ENCODE results near the gene MYMK.

MYMK gene

GRCh38 chr9:133477992-133478850 lies 46.5 kb downstream of the MYMK start:
- peak in 1 of 2 experiments; percentile 32 for DNase-seq

DNA sequence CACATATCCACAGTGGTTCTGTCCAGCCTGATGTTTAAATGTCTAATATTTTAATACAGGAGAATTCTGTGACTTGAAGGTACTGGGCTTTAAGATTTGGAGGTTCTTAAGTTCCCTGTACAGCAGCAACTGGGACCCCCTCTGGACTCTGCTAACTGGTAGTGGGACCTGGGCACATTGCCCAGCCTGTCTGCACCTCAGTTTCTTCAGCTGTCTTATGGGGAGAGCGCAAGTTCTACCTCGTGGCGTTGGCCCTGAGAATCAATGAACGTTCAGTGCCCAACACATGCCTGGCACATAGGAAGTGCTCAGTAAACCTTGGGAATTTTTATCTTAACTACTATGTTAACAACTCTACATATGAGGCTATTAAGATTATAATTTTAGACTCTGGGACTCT lies 47.3 kb downstream of the MYMK start:
- DNase-seq = no peak

DNA sequence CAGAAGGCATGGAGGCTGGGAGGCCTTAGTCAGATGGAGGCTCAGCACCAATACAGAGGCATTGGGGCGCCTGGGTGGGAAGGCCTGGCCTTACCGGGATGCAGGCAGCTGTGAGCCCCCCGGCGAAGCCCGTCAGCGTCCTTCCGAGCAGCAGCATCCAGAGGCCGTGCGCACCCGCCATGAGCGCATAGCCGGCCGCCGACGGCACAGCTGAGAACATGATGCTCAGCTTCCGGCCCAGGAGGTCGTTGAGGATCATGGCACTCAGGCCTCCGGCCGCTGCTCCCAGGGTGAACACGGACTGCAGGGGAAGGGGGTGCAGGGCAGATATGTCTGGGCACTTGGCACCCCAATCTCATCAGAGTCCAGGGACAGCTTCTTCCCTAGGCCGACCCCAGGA lies 47.8 kb downstream of the MYMK start:
- DNase-seq = no peak

DNA sequence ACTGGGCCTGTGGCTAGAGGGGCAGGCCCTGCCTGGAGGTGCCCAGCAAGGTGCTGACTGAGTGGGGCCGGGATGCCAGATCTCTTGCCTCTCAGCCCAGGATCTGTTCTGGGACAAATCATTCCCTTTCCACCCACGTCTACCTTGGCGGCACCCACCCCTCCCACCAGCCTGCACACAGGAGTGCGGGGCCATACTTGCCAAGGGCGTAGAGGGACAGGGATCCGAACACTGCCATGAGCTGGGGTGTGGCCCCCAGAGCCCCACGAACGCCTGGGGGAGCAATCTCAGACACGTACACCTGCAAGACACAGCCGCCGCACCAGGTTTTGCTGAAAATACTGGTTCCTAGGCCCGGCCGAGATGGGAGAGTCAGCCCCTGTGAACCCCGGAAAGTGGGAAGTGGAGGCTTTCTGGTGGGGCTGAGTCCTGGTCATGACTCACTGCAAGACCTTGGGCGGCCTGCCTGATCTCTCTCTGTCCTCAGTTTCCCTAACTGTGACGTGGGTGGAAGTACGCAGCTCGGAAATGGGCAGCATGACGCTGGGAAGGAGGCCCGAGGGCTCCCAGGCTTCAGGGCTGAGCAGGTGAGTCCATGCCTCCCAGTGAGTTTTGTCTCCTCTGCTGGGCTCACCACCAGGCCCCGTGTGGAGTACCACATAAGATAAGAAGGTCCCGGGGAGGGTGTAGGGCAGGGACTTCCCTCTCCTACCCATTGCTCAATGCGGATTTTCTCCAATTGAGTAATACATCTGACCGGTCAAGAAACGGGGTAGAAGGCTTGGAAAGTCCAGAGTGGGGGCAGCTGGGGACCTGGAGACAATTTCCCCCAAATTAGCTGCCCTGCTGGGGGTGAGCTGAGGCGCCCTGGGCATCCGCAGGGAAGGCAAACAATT lies 48.5 kb downstream of the MYMK start:
- no peak for DNase-seq

- no peak for DNase-seq
Observed at GRCh38 chr9:133475292-133476012, 49.3 kb downstream of the MYMK start.

DNA sequence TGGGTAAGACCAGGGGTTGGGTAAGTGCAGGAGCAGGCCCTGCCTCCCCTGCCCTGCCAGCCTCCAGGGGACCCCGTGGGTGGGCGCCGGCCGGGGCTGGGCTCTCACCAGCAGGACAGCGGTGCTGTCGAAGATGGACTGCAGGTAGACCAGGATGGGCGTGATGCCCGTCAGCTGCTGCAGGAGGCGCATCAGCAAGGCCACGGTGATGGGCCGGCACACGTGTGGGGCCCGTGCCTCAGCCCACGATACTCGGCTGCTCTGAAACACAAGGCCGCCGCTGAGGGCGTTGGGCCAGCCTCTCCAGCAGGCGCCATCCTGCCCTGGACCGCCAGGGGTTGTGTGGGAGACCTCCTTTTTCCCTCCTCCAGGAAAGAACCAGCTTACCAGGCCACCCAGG lies 49.9 kb downstream of the MYMK start:
- DNase-seq = no peak

DNA sequence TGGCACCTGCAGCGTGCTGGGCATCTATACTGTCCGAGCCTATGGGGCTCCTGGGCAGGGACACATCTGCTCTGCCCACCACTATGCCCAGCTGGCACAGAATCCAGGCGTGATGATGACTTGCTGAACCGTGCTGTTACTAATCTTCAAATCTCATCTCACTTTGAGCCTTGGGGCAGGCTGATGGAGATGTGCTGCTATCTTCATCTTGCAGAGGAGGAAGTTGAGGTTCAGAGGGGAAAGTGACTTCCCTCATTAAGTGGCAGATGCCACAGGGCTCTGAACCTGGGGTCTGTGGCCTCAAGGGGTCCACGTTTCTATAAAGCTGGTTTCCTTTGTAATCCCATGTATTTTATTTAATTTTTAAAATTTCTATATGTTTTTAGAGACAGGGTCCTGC lies 50.5 kb downstream of the MYMK start:
- no peak for DNase-seq

DNA sequence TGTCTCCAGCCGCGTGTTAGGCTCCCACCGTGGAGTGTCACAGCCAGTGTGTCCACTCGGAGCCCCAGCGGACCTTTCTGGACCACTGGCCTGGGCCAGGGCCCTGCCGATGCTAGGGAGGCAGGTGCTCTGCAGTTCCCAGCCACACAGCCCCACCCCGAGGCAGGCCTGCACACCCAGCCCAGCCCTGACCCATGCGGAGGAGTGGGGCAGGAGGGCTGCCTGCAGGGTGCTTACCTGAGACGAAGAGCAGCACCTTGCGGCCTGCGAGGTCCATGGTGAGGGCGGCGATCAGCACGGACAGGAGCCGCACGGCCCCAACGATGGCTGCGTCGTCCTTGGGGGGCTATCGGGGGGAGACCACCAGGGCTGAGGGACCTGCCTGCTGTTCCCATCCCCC lies 51.0 kb downstream of the MYMK start:
- DNase-seq = no peak

DNA sequence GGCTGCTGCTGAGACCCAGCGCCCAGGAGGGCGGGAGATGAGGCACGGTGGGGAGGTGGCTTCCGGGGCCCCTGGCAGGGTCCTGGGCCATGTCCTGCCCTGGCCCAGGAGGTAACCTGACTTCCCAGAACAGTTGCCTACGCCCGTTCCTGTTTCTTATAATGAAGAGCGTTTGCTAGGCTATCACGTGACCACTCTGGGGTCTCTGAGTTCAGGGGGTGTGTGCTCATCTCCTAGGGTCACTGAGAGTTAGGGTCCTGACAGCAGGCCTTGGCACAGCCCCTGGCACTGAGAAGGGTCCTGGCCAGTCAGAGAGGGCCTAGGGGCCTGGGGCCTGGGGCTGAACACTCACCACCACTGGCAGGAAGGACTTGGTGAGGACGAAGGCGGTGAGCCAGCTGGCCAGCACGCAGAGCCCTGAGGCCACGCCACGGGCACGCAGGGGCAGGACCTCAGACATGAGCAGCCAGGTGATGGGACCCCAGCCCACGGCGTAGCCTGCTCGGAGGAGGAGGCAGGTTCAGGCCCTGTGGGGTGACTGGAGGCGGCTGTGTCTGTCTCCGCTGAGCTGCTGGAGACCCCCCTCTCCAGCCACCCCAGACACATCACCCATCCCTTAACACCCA lies 51.9 kb downstream of the MYMK start:
- DNase-seq = no peak

DNA sequence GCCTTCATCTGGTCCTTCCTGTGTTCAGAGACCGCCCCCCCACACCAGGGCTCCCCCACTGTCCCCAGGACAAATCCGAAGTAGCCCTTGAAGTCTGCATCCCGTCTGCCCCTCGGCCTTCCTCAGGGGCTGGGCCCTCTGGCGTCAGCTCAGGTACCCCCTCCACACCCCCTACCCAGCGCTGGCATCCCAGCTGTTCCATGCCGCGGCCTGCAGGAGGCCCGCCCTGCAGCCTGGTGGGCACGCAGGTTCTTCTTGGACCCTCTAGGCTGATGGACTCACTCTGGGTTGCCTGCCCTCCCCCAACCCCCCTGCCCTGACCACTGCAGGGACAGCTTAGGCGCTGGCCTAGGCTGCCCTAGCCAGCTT lies 52.5 kb downstream of the MYMK start:
- no peak for DNase-seq

DNA sequence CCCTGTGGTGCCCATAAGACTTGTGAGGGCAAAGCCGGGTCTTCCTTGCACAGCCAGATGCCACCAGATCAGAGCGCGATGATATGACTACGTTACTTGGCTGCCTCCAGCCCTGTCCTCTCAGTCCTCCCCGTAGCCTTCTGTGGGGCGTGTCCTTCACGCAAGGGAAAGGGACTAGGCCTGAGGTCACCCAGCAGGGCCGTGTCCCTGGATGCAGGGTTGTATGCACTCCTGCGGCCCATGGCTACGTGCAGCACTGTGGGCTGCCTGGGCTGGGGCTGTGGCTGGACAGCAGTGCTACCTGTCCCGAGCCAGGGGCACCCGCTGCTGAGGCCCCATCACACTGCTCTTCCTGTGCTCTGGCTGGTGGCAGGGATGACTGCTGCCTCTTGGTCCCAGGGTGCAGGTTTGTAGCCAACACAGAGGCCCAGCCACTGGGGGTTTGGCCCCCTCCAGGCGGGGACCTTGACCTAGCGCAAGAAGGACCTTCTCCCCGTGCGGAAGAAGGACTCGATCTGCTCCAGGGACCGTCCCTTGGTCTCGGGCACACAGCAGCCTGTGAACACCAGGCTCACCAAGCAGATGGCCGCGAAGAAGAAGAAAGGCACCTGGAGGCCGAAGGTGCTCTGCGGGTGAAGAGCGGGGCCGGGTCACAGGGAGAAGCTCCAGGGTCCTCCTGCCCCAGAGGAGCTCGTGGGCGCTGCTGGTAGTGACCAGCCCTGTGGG lies 53.0 kb downstream of the MYMK start:
- DNase-seq = no peak

DNA sequence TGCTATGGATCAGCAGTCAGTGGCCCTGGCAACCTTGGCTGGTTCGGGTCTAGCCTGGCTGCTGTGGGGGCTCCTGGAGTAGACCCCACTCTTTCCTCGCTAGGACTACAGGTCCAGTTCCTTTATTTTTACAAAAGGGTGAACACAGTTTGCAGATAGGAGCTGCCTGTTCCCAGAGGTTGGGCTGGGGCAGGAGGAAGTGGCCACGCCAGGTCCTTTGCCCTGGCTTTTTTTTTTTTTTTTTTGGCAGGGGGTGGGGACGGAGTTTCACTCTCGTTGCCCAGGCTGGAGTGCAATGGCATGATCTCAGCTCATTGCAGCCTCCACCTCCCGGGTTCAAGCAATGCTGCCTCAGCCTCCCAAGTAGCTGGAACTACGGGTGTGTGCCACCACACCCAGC lies 53.8 kb downstream of the MYMK start:
- no peak for DNase-seq

GRCh38 chr9:133470427-133470924 lies 54.3 kb downstream of the MYMK start:
- DNase-seq = no peak

- DNase-seq = no peak
Observed at GRCh38 chr9:133468777-133469421, 55.9 kb downstream of the MYMK start.

GRCh38 chr9:133468374-133468773 lies 56.4 kb downstream of the MYMK start:
- no peak for DNase-seq

- DNase-seq = no peak
Observed at GRCh38 chr9:133467101-133467500, 57.7 kb downstream of the MYMK start.

DNA sequence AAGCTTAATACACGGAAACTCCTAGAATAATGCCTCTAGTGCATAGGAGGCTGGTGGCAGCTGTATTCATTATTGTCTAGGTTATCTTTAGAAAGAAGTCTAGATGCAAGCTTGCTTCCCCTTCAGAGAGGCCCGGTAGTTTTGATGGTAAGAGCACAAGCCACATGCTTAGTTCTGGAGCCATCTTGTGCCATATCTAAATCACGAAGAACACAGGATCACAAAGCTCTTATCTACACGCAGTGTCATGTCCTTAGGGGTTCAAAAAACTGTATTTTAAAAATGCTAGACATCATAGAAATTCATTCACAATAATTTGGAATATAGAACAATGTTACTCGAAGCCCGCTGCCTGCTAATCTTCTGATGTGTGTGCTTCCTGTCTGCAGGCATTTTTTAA lies 58.8 kb downstream of the MYMK start:
- DNase-seq = no peak

- no peak for DNase-seq
Observed at GRCh38 chr9:133464638-133465037, 60.1 kb downstream of the MYMK start.

All from NCI-H526 (cell line).